Mucosa of descending colon (tissue), 3 donors: Measurements from ENCODE around the gene KLF9. TPM values are rescaled to one million over a fixed set of nuclear protein-coding genes. Genes with fewer than 3 reads are reported as not detected.
A peak's percentile ranks its signal among the peaks of the same experiment; 100 is the strongest.

Source experiments
- ATAC-seq: fragments of 200-7000 bp; cut with Tn5 transposase; one replicate; pipeline ENCODE4 v1.9.1; 2020; ENCODE audit warnings: mild to moderate bottlenecking, moderate library complexity
- DNase-seq, 3 donors: peaks; one replicate each; pipeline ENCODE4 v3.0.0-alpha.2; 2020
- H3K36me3 ChIP-seq: fragments of 200-600 bp; one replicate; pipeline ENCODE4 v1.8.0; 2021; ENCODE audit warnings: low read depth, mild to moderate bottlenecking
- H3K4me1 ChIP-seq: fragments of 200-600 bp; one replicate; pipeline ENCODE4 v1.8.0; 2021; ENCODE audit warnings: low read depth, mild to moderate bottlenecking
- H3K4me3 ChIP-seq: fragments of 200-600 bp; one replicate; pipeline ENCODE4 v1.8.0; 2021; ENCODE audit warnings: mild to moderate bottlenecking
- H3K9me3 ChIP-seq: fragments of 200-600 bp; one replicate; pipeline ENCODE4 v1.8.0; 2021; ENCODE audit warnings: mild to moderate bottlenecking
- CTCF ChIP-seq: fragments of 200-600 bp; IDR thresholded peaks from one replicate; pipeline ENCODE4 v1.8.0; 2022; ENCODE audit warnings: antibody characterized with exemption, mild to moderate bottlenecking
- intact Hi-C, 2 donors: fragments of 100-400 bp; cut with DNase I in 1 of 2; cut with micrococcal nuclease in 1 of 2; formaldehyde crosslinking; loops; one replicate each; pipeline versions ENCODE4 v1.11.0 to v1.11.1; 2022; cut with DNase I, micrococcal nuclease
- total RNA-seq, 3 donors: library from RNA; stranded (reverse); fragmentation: NEBNext Ultra II Directional in 2 of 3; extraction: Animal tissue kit (Norgen Biotek cat#: 25700) in 2 of 3; gene quantifications; one replicate each; pipeline versions ENCODE4 v1.2.1 to v1.2.4, GENCODE V29; 2021 to 2023
- donor health status: DM: no; HTN: no; CAD: no; lungs with moderate emphysema.
- donor health status: DM: no; HTN: no; CAD: no.
- donor health status: DM: no; HTN: yes; CAD: no.

Gene KLF9
- total RNA-seq, 3 donors from 2014 or later, result 29.5 to 104 (median 45.4) TPM

GRCh38 chr9:70367305-70367930 lies 47.0 kb downstream of the KLF9 start:
- H3K9me3 ChIP-seq, result no peaks in the 10 kb centered on the region
- no peak for TF ChIP-seq CTCF
- H3K36me3 ChIP-seq, result no peaks in the 10 kb centered on the region
- intact Hi-C loops, result no loop called here
- no peak for DNase-seq
- no peak for ATAC-seq
- H3K4me1 ChIP-seq, result no peaks in the 10 kb centered on the region
- H3K4me3 ChIP-seq, result no peak overlapping the region

- Histone ChIP-seq H3K4me1 (no peaks in the 10 kb centered on the region), H3K36me3 (no peaks in the 10 kb centered on the region), H3K9me3 (no peaks in the 10 kb centered on the region), H3K4me3 (no peak overlapping the region)
- ATAC-seq (no peak), DNase-seq (no peak)
- no peak for TF ChIP-seq CTCF
- intact Hi-C loops, result no loop called here
Measured at GRCh38 chr9:70363760-70364159, 50.7 kb downstream of the KLF9 start.

GRCh38 chr9:70362952-70363351 lies 51.5 kb downstream of the KLF9 start:
- Histone ChIP-seq H3K4me1 (no peaks in the 10 kb centered on the region), H3K9me3 (no peaks in the 10 kb centered on the region), H3K36me3 (no peaks in the 10 kb centered on the region), H3K4me3 (no peak overlapping the region)
- ATAC-seq (no peak), DNase-seq (no peak)
- intact Hi-C loops, result no loop called here
- no peak for TF ChIP-seq CTCF

- intact Hi-C loops, result loop anchor here in 1 of 2 donors (10.0 kb wide), 1 partner anchor 129 kb away; no protein-coding TSS in a partner anchor
- Histone ChIP-seq H3K9me3 (no peaks in the 10 kb centered on the region), H3K4me1 (no peaks in the 10 kb centered on the region), H3K36me3 (no peaks in the 10 kb centered on the region), H3K4me3 (no peak overlapping the region)
- ATAC-seq (no peak), DNase-seq (no peak)
- TF ChIP-seq CTCF, result no peak
Measured at GRCh38 chr9:70355801-70356200, 58.7 kb downstream of the KLF9 start.

- Histone ChIP-seq H3K36me3 (no peaks in the 10 kb centered on the region), H3K9me3 (no peaks in the 10 kb centered on the region), H3K4me1 (no peaks in the 10 kb centered on the region), H3K4me3 (no peak overlapping the region)
- intact Hi-C loops, result loop anchor here (5.0 to 10.0 kb wide), 2 partner anchors 132 to 249 kb away; no protein-coding TSS in a partner anchor
- DNase-seq (no peak), ATAC-seq (no peak)
- peak; percentile 39 for TF ChIP-seq CTCF
Measured at GRCh38 chr9:70352802-70353201, 61.7 kb downstream of the KLF9 start.

GRCh38 chr9:70352356-70352755 lies 62.1 kb downstream of the KLF9 start:
- intact Hi-C loops, result loop anchor here (5.0 to 10.0 kb wide), 2 partner anchors 132 to 250 kb away; no protein-coding TSS in a partner anchor

More at GRCh38 chr9:70352356-70352755, 62.1 kb downstream of the KLF9 start:
- H3K36me3 ChIP-seq, result no peaks in the 10 kb centered on the region
- no peak for TF ChIP-seq CTCF
- H3K9me3 ChIP-seq, result no peaks in the 10 kb centered on the region
- H3K4me3 ChIP-seq, result no peak overlapping the region
- ATAC-seq, result no peak
- H3K4me1 ChIP-seq, result no peaks in the 10 kb centered on the region
- DNase-seq, result no peak
